NCI-H2029 treated with DMSO at 0.1 percent for 48 hours (cell line): ENCODE data around the gene IRF2.

Experiments used
- DNase-seq: peaks from one replicate; lab custom pipeline; 2025; lab: John Stamatoyannopoulos, UW

IRF2 gene

DNA sequence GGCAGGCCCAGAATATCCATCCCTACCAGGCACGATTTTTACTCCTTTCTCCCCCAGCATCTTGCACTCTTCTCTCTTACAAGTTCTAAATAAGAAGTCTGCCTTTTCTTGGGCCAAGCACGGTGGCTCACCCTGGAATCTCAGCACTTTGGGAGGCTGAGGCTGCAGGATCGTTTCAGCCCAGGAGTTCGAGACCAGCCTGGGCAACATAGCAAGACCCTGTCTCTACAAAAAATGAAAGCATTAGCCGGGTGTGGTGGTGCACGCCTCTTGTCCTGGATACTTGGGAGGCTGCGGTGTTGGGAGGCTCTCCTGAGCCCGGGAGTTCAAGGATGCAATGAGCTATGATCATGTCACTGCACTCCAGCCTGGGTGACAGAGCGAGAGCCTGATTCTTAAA, 64.8 kb downstream of the IRF2 start:
- no peak for DNase-seq

DNA sequence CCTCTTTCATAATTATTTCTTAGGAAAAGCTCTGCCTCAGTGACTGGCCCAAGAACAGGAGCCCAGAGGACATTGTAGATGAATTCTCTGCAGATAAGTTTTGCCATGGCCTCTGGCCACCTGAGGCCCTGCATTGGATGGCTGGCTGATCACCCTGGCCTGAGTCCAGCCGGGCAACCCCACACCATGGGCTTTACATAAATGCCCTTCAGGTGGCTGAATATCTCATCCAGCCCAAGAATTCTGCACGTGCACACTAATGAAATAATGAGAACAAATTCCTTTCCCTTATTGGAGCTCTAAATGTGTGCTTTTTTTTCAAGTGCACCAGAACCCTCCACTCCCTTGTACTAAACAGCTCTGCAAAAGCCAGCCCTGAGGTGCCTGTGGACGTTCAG, 65.7 kb downstream of the IRF2 start:
- no peak for DNase-seq

DNA sequence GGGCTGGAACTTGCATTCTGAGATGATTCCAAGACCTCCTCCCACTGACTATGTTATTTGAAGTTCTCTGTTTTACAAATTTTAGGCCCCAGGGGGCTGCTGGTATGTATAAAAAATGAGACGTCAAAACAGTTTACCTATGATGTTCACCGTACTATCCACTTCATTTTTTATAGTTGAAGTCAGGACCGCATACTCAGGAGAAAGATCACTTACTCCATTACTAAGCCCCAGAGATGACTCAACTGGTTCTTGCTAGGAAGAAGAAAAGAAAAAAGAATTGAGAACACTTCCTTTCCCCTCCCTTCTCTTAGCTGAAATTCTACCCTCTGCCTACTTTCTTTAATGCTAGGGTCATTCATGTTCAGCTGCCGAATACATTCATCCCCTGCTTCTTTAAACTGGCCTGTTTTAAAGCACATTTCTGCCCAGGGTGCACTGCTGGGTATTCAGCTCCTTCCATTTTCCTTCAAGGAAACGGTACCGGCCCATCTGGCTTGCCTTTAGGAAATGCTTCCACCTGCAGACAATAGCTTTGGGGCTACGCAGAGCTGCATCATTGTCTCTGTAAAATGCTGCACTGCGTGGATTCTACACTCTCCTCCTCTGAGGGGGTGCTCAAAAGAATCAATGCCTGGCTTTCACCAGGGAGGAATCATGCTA, 66.2 kb downstream of the IRF2 start:
- no peak for DNase-seq

DNA sequence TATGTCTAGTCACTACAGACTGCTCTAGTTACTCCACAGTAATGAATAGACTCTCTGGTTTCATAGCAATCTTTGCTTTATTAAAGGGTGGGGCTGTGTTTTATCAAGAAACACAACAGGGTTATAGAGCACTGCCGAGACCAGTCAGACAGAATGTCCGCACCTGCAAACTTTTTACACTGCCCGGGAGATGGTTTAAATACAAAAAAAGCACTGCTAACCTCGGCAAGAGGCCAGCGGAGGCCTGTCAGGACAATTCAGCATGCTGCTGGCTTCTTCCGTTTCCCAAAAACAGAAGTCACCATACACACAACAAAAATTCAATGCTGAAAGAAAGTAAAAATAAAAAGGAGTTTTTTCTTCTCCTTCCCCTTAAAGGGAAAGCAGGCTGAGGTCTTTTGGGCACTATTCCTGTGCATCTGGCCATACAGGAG, 67.4 kb downstream of the IRF2 start:
- no peak for DNase-seq

DNA sequence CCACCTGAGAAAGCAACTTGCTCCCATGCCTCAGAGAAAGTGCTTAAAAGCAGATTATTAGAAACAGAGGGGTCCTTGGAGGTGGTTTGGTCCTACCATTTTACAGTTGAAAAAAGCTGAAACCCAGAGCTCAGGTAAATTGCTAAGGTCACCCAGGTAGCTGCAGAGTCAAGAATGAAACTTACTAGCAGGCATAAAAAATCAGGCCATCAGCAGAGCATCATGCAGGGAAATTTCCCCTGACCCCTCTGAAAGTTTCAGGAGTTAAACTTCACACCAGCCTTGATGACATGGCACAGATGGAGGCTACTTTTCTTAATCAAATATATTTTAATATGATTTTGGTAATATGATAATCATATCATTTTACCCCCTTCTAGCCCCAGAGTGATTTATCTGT, 70.3 kb downstream of the IRF2 start:
- DNase-seq, result no peak

DNA sequence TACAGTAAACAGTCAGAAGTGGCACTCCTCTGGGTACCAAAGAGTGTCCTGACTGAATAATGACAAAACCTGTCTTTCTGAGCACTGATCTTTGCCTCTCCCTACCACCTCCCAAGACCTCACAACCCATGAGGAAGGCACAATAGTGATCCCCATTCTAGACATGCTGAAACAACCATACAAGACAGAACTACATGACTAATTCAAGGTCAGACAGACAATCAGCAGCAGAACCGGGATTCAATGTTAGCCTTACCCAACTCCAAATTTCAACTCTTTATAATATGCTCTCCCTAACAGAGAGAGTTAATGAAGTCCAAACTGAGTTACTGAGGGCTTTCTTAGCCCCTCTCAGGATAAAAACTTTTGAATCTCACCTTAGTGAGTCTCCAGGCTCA, 71.0 kb downstream of the IRF2 start:
- no peak for DNase-seq

DNA sequence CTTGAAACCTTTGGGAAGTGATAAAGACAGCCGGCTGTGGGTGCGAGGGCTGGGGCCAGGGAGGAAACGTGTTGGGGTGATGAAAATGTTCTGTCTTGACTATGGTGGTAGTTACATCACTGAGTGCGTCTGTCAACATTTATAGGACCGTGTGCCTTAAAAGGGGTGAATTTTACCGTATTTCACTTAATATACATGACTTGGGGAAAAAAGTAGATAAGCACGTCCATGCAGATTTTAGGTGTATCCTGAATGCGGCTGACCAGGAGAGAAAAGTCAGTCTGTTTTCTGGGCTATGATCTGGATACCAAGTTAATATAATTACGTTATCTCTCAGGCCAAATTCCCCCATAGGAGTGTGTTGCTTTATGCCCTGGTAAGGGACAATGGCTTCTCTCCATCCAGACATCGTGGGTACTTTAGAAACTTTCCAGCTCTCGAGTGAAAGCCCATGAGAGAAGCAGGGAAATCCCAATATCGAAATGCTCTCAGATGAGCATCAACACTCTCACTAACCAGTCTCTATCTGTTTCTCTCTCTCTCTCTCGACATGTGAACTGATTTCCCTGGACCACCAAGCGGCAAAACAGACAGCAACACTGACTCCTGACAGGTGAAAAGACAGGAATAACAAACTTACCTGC, 71.5 kb downstream of the IRF2 start:
- no peak for DNase-seq

DNA sequence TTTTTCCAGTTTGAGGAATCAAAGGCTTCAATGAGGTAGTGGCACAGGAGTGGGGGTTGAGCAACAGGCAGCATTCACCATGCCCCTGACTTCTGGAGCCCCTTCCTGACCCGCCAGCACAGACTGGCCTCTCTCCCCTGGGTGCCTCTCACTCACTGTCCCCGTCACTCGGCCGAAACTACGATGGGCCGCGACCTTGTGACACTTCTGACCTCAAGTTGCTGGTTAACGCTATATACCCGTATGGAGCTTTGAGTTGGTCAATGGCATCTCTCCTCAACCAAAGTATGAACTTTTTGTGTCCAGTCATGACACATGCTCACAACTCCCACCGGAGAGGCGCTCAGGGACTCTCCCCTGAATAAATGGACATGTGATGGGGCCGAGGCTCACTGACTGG, 72.1 kb downstream of the IRF2 start:
- no peak for DNase-seq

DNA sequence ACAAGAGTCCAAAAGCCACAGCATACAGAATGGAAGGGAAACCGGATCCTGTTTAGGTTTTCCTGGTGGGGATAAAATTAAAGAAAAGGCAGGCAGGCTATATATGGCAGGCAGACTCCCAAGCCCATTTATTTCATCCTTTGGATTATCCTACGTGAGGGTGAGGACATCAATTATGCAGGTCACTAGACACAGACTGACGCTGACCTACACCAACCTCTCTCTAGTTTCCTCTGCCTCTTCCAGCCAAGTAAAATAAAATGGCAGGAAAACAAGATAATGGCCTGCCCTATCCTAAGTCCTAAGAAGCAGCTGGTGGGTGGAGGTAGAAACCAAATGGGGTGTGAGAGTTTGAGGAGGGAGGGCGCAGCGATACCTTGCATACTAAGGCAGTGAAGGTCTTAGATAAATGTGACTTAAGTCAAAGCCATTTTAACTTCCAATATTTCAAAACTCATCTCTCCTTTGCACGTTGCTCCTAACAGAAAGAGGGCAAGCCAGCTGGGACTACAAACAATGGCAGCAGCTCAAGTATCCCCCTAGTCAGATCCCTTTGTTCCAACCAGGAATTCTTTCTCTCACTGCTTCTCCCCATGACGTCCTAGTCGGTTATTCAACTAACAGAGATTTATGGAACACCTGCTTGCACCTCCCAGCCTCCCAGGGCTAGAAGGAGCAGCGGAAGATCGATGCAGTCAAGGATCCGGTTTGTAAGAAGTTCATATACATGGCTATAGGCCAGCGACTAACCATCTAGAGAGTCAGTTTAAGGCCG, 72.8 kb downstream of the IRF2 start:
- no peak for DNase-seq

DNA sequence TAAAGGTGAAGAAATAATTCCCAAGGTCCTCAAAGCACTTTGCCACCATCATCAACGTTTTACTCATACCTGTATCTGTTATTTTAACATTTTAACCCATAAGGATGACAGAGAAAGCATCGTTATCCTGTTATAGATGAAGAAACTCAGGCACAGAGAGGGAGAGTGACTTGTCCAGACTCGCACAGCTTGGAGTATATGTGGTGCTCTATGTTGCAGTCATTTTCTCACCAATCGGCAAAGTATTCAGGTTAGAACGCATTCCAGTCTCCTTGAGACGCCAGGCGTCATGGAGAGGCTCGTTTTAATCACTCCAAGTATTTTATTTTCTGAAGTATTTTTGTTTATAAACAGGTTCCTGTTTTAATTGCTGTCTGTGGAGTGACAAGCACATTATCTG, 73.5 kb downstream of the IRF2 start:
- no peak for DNase-seq

DNA sequence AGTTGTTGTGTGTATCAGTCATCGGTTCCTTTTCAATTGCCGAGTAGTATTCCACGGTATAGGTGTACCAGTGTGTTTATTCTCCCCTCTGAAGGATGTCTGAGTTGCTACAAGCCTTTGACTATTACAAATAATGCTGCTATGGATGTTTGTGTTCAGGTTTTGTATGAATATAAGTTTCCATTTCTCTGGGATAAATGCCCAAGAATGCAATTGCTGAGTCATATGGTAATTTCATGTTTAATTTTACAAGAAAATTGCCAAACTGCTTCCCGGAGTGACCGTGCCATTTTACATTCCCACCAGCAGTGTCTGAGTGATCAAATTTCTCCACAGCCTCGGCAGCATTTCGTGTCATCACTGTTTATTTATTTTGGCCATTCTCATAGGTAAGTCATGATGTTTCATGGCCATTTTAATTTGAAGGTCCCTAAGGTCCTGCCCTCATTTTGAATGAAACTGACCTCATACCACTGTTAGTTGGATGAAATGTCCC, 73.9 kb downstream of the IRF2 start:
- no peak for DNase-seq

DNA sequence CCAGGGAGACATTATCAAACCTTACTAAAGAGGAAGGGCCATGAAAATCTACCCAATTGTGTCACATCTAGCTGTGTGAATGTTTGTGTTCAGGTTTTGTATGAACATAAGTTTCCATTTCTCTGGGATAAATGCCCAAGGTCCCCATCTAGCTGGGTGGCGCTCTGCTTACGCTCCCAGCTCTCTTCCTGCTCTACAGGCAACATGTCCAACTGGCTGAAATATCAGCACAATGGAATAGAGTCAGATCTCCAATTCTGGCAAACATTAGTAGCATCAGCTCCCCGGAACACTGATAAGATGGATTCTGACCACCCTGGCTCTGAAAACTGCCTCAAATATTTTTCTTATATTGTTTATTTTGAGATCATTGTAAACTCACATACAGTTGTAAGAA, 74.8 kb downstream of the IRF2 start:
- no peak for DNase-seq

DNA sequence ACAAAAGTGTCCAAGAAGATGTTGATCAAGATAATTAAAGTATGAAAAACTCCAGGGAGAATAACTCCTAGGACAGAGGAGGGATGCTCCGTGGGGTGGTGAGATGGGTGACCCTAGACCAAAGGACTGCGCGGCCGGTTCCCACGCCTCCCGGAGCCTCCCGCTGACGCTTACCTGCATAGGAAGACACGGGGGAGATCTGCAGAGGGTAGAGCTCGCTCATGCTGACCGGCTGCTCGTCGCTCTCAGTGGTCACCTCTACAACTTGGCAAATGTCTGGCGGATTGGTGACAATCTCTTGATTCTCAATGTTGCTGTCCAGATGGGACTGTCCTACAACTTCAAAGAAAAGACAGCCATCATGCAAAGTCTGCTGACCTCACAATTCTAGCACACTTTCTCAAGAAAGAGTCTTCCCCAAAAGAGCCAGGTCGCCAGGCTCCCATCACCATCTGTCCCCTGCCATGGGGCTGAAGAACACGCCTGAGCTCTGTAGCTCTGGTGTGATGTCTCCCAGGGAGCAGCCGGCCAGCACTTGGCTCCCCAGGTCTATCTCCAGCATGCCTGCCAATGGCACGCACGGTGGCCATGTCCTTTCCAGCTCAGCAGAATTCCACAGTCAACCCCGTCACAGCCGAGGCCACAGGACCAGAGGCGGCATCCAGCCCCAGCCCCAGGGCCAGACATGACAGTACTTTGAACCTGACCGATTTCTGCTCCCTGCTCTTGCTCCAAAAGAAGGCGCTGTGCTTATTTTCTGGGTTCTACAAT, 75.4 kb downstream of the IRF2 start:
- no peak for DNase-seq

DNA sequence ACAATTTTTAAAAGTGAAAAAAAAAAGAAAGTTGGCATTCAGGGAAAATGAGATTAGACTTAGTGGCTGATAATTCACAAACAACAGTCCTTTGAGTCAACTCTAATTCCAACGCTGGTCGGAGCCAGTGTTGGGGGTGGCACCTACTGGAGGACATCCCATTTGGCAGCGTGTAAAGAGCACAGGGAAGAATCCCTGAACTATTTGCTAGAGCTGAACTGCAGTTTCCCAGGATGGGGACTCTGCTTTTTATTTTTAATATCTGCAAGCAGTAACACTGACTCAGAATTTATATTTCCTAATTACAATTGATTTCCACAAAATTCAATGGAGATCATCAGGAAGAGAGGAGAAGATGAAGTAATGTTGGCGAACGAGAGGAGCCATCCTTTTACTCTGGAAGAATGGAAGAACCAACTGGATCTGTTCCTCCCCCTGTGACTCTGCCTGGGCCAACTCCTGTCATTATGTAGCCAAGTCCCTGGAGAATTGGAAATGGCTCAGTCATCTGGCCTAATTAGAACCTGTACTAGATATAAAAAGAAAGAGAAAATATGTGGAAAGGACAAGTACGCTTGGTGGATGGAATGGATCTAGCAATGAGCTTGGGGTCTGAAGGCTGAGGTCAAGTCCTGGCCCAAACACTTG, 76.7 kb downstream of the IRF2 start:
- no peak for DNase-seq

DNA sequence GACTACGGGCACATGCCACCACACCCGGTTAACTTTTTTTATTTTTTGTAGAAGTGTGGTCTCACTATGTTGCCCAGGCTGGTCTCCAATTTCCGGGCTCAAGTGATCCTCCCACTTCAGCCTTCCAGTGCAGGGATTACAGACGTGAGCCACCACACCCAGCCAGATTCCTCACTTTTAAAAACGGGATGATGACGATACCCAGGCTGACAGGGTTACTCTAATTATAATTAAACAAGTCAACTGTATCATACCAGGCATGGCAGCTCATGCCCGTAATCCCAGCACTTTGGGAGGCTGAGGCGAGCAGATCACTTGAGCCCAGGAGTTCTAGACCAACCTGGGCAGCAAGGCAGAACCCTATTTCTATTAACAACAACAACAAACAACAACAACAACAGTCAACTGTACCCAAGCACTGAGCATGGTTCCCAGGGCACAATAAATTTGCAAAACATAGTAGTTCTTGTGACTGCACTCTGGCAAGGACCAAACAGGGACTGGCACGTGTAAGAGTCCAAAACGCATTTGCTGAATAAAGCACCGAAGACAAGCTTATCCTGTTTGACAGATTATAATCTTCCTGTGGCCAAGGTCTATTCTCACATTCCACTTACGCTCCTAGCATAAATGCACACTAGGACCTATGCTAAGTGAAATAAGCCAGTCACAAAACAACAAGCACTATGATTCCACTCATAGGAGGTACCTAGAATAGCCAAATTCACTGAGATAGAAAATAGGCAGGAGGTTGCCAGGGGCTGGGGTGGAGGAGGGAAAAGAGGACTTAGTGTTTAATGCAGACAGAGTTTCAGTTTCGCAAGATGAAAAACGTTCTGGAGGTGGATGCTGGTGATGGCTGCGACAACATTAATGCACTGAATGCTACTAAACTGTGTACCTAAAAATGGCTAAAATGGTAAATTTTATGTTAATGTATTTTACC, 77.5 kb downstream of the IRF2 start:
- no peak for DNase-seq

DNA sequence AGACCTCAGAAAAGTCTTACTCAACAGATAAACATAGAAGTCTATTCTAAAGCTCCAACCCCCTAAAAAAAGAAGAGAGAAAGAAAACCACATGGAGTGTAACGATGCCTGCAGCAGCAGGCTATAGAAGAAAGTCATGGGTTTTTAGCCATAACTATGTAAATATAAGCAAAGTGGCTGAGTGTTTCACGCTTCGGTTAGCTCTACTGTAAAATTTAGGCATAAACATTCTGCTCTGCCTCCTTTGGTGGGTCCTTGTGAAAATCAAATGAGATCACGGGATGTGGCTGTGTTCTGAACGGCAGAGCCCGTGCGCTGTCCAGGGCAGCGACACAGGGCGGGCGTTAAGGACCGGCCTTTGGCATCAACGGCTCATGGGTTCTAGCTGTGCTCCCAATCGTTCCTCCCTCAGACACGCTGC, 78.4 kb downstream of the IRF2 start:
- DNase-seq, result no peak

DNA sequence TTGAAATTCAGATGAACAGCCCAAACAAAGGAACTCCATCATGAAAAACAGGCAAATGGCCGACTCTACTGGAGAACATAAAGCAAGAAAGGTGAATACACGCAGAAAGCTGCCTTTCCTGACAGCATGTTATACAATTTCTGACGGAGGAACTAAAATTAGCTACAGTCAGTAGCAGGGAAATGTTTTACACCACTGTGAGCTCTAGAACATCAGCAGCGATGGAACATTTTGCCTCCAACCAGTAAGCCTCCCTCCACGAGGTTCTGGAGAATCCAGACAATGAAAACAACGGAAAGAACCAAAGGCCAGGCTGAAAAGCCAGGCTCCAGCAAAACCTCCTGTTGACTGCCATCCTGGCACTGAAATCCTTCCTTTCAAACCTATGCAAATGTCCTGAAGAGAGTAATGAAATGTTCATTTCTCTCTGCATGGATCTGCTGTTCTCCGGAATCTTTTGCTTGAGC, 78.9 kb downstream of the IRF2 start:
- DNase-seq, result no peak

DNA sequence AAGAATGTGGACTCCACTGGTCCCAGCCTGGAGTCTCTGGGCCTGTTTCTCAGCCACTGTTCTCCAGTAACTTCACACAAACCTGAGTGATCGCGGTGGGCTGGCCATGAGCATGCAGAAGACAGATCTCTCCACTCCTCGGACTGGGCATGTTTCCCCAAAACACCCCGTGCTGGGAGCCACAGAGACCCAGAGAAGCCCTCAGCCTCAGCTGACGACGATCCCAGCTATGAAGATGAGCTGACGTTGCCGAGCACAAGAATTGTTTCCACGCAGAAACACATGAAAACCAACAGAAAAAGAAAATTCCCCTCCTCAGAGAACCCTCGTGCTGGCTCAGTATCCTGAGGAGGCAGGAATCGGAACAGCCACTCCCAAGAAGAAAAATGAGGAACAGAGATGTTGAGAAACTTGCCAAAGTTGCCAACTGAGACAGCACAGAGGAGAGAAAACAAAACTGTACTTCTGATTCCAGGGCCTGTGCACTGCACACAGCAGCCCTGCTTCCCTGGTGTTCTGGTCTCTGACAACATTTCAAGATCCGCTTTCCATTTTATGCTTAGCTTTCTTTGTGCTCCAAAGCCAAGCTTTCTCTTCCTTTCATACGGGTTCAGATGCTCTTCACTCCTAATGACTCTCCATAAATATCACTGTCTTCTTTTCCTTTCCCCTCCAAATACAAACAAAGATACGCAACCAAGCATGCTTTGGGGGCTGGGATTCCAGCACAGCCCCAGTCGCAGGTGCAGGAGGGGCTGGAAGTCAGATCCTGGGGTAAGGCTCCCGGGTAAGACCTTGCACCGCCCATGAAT, 81.4 kb downstream of the IRF2 start:
- DNase-seq, result no peak

DNA sequence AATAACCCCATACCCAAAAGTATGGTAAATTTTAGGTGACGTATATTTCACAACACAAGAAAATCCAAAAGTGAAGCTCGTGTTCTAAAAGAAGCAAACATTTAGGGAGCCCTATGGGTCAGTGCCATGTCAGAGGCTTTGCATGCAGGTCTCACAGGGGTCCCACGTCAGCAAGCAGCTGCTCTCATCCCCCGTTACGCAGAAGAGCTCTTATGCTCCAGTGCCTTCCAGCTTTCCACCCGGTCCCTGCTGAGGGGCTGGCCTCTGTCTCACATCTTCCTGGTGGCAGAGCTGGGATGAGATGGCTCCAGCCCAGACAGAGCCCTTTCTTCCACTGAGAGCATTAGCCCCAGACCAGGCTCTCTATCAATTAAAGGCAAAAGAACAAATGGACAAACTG, 82.0 kb downstream of the IRF2 start:
- DNase-seq, result no peak
